Hepatic stellate cell (primary cell): ENCODE data around the gene ONECUT3.
"Not testable (repeated sequence)": the region's sequence is repeated elsewhere in the genome, so short reads cannot be mapped to it uniquely, and the experiment has no call there.

ENCODE experiments used
- DNase-seq: peaks from one replicate; pipeline ENCODE4 v3.0.0; 2011; ENCODE audit warnings: low spot score

Gene ONECUT3

DNA sequence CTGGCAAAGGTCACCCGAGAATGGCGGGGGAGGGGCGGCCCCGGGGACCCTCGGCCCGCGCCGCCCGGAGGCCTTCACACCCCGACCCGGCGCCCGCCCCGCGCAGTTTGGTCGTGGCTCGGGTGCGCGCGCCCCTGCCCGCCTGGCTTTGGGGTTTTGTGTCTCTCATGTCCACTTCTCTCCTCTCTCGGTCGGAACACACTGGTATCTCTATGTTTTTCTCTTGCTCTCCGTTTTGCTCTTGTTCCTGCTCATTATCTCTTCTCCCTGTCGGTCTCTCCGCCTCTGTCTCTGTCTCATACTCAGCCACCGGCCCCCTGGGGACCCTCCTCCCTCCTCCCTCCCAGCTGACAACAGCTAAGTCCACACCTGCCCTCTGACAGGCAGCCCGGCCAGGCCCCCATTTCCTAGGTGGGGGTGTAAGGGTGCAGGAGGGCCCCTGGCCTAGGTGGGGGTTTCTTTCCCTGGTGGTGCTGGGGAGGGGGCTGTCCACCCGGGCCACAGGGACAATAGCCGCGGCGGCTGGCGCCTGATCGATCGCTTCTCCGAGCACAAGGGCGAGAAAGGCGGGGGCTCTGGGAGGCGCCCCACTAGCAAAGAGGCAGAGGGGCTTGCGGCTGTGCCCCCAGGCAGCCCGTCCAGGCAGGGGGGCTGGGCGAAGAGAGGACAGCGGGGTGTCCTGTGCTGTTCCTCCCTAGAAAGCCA, 2.3 kb downstream of the ONECUT3 start:
- DNase-seq = no peak

DNA sequence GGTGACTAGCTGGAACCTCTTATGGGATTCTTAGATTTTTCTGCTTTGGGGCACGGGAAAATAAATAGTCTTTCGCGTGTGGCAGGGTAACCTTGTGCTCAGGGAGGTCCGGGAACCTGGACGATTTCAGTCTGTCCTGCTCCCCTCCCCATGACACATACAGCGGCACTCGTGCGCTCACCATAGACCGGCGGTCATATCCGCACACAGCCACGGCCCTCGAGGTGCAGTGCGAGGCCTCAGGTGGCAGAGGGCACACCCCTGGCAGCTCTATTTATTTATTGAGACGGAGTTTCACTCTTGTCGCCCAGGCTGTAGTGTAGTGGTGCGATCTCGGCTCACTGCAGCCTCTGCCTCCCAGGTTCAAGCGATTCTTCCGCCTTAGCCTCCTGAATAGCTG, 3.0 kb downstream of the ONECUT3 start:
- DNase-seq = no peak

DNA sequence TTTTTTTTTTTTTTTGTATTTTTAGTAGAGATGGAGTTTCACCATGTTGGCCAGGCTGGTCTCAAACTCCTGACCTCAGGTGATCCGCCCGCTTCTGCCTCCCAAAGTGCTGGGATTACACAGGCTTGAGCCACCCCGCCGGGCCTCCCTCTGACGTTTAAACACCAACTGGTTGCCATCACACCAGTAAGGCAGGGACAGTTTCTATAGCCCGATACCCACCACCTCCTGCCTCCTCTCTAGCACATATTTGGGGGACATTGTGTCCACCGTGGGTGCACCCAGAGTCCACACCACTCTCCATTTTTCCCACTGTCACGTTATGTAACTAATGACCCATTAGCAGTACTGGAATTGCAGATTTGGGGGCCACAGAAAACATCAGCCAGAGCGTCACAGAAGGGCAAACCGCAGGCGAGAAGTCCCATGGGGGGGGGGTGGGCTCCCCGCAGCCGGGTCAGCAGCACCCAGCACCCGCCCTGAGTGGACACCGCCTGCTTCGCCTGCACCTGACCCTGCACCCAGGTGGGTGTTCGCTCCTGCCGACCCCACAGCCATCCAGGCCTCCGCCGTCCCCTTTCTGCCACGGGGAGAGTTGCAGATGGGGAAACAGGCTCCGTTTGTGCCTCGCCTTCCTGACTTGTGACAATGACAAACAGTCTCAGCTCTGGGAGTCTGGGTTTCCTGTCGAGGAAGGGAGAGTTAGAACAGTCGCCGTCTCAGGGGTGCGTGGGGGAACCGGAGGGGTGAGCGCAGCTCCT, 3.6 kb downstream of the ONECUT3 start:
- no peak for DNase-seq

DNA sequence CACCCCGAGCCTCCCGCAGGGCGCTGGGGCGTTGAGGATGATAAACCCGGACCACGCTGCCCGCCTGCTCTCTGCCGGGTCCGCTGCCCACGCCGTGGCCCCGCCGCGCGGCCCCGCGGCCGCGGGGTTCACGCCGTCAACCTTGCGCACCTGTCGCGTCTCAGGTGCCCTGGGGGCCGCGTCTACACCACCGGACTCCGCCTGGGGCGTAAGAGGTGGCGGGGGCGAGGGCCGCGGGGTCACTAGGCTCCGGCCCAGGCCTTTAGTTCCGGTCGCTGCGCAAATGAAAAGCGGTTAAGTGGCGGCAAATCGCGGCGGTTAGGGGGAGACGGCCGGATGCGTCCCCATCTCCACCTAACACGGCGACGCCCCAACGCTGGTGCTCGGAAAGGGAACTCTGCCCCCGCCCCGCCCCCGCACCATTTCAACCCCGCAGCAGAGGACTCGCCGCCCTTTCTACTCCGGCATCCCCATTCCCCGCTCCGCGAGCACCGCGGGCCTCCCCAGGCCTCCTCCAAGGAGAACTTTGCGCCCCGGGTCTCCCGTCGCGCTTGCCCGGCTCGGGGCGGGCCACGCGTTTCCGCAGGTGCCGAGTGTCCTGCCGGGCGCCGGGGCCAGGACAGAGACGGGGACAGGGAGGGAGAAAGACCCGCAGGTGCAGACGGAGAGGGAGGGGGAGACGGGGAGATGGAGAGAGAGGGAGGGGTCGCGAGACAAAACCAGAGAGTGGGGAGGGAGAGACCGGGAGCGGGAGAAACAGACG, 4.3 kb downstream of the ONECUT3 start:
- no peak for DNase-seq

DNA sequence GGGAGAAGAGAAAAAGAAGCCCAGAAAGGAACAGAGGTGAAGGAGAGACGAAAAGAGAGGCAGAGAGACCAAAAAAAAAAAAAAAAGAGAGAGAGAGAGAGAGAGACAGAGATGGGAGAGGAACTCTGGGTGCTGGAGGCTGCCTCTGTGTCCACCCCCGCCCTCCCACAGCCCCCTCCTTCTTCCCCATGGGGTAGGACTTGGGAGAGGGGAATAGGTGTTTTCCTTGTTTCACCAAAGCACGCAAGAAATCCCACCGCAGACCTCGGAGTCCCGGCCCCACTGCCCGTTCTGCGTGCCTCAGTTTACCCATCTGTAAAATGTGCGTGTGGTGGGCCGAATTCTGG, 4.9 kb downstream of the ONECUT3 start:
- no peak for DNase-seq

DNA sequence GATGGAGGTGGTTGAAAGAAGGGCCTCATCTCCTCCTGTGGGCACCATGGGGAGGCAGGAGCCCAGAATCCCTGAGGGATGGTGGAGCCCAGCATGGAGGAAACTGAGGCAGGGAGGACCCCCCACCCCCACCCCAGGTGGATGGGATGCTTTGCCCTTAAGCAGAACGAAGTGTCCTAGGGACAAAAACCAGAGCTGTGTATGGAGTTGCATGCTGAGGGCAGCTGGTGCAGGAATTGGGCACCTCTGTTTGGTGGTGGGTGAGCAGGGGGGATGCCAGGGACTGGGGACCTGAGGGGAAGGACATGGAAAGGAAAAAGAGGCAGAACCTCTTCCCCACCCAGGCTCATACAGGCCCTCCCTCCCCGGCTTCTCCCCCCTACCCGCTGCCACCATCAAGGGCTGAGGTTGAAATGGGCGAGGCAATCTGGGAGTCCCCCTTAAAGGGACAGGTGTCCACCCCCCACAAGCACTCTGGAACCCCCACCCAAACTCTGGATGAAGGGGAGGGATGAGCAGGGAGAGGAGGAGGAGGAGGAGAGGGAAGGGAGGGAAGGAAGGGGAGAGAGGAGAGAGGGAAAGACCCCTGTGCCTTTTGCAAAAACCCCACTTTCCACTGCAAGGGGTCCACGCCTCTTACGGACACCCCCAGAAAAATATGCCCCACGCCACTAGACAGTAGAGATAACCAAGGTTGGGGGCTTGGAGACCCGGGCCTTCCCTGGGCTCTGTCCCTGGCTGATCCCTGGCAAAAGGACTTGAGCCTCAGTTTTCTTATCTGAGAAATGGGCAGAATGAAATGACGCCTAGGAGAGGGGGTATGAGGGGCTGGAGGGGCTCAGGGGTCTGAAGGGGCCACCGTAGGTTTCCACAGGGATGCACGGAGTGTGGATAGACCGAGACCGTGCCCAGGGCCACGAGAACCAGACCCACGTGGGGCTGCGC, 5.9 kb downstream of the ONECUT3 start:
- DNase-seq = no peak

DNA sequence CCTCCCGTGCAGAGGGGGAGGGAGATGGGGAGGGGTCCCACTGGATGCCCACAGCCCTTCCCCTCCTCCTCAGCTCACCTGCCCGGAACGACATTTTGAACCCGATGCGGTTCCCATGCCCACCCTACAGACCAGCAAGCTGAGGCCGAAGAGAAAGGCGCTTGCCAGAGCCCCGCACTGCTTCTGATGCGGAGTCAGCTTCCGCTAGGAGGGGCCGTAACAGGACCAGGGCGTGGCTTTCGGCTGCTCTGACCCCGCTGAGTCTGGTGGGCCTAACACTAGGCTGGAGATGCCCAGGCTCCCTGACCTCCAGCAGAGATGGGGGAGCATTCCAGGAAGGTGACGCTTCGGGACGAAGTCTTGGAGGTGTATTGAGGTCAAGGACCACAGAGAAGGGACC, 6.7 kb downstream of the ONECUT3 start:
- DNase-seq = no peak

DNA sequence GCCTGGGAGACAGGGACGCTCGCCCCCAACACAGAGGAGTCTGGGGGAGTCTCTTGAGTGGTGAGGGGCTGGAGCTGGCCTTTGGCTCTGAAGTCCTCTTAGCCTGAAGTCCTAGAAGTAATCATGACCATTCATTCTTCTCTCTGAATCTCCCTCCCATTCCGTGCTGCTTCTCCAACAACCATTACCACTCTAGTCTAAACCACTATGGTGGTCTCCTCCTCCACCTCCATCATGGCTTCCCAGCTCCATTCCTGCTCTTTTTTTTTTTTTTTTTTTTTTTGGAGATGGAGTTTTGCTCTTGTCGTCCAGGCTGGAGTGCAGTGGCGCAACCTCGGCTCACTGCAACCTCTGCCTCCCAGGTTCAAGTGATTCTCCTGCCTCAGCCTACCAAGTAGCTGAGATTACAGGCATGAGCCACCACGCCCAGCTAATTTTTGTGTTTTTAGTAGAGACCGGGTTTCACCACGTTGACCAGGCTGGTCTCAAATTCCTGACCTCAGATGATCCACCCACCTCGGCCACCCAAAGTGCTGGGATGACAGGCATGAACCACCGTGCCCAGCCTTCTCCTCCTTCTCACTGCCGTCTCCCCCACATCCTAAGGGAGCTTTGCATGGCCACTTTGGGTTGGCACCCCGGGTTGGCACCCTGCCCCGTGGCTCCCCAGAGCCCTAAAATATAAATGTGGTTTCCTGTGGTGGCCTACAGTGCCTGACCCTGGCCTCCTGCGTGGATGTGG, 7.7 kb downstream of the ONECUT3 start:
- DNase-seq = not testable (repeated sequence)

DNA sequence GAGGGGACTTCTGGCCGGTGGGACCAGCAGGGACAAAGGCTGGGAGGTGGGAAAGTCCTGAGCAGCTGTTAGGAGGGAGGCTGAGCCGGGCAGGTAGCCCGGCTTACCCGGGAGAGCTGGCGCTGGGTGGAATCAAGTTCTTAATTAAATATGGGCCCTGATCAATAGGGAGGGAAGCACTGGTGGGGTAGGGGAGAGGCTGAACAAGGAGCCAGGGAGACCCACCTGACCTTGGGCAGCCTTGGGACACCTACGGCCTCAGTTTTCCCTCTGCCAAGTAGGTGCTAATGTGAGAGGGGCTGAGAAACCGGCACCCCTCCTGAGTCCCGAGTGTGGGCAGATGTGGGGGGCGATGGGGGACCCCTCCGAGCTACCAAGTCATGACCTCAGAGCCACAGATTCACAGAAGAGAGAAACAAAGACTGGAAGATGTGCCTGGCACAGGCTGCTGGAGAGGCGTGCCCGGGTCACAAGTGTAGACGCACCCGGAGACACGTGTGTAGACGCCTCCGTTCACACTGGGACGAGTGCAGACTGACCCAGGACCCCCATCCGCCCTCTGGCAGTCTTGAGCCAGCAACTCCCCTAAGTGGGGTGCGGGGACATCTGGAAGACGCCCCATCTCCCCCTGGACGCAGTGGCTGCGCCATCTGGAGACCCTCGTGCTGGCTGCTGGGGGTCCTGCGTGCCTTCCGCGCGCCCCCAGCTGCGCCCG, 8.4 kb downstream of the ONECUT3 start:
- no peak for DNase-seq

DNA sequence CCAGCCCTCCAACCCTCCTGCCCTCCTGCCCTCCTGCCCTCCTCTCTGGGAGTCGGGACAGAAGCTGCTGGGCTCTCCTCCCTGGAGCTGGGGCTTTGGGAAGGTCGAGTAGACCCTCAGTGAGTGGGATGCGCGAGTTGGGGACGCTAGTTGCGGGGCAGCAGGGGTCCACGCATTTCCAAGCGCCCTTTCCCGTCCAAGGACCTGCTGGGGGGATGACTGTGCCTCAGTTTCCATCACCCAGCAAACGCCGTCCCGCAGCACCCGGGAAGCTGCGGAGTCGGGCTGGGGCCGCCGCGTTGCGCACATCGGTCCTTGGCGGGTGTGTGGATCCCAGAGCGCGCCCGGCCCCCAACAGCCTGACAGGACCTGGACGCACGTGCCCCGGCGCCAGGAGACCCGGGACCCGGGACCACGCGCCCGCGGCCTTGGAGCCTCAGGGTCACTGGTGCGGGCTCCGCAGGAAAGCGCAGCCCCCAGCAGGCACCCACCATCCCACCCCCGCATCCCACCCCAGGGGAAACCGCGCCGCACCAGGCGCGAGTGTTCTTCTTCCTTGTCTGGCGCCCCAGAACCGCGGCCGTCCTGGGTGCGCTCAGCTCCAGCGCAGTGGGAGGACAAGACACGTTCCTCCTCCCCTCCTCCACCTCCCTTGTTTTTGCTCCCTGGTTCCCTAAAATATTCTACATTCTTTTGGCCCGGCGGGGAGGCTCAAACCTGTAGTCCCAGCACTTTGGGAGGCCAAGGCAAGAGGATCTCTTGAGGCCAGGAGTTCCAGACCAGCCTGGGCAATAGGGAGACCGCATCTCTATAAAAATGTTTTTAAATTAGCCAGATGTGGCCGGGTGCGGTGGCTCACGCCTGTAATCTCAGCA, 9.2 kb downstream of the ONECUT3 start:
- DNase-seq = no peak

DNA sequence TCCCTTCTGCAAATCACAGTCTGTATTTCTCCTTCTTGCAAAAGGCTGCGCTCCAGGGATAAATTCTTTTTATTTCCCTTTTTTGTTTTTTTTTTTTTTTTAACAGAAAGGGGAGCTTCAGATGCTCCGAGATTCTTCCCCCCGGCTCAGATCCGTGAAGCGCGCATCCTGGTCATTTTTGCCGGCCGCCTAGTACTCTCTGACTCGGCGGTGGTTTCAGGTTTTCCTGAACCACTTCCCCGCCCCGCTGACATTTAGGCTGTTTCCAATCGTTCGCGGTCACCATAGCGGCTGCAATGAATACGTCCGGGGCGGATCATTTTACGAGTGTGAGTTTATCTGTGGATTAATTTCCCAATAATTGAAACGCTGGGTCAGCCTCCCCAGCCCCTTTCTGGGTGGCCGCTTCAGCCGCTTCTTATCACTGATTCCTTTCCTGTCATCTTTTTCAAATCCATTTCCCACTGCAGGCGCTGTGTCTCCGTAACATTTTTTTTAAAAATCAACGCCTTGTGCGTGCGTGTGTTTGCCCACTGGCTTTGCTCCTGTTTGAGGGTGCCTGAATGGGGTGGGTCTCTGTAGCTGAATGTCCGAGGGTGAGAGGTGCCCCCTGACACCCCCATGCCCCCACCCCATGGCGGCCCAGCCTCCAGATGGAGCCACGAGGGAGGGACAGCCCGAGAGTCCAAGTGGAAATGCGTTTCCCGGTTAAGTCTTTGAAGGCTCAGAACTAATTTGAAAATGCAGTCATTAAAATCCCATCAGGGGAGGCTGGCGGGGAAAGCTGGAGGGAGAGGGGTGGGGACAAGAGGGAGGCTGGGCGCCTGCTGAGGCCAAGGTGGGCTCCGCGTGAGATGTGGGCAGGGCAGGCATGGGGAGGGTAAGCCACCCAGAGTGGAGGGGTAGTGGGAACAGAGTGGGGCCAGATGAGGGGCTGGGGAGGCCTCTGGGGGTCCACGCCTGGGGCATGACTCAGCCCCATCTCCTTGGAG, 10.6 kb downstream of the ONECUT3 start:
- no peak for DNase-seq

DNA sequence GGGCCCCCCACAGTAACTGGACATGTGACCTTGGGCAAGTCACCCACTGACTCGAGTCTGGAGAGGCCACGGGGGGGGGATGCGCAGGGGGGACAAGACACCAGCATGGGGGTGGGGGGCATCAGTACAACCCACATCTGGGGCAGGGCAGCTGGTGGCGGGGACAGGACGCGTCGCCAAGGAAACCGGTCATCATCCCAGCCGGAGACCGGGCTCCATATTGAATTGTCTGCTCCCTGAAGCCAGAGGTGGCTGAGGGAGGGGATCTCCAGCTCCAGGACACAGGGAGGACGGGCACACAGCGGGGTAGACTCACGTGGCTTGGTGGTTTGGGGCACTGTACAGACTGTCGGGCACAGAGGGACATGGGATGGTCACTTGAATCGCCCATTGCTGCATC, 11.4 kb downstream of the ONECUT3 start:
- DNase-seq = no peak

DNA sequence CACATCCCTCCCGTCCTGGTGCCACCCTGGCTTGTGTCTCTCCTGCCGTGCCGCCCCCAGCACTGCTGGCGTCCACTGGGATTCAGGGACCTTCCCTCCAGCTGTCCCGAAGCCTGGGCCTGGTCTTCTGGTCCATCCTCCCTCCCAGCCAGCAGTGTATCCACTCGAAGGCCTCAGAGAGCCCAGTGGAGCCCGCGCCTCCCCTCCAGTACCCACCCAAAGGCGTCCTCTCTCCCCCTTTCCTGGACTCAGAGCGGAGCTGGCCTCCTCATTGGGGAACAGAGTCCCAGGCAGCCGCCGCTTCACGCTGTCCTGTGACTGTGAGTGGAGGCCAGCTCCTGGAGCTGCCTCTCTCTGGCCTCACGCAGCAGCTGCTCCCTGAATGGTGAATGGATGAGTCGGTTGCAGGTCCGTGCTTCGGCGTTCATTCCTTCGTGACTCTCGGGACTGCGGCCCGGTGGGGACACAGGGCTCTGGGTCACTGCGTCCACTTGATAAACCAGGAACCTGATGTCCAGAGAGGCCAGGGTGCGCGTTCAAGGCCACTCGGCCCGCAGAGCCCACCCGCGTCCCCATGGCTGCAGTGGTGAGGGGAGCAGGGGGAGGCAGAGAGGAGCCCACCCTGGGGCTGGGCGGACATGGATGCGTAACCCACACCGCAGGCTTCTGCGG, 12.1 kb downstream of the ONECUT3 start:
- no peak for DNase-seq

DNA sequence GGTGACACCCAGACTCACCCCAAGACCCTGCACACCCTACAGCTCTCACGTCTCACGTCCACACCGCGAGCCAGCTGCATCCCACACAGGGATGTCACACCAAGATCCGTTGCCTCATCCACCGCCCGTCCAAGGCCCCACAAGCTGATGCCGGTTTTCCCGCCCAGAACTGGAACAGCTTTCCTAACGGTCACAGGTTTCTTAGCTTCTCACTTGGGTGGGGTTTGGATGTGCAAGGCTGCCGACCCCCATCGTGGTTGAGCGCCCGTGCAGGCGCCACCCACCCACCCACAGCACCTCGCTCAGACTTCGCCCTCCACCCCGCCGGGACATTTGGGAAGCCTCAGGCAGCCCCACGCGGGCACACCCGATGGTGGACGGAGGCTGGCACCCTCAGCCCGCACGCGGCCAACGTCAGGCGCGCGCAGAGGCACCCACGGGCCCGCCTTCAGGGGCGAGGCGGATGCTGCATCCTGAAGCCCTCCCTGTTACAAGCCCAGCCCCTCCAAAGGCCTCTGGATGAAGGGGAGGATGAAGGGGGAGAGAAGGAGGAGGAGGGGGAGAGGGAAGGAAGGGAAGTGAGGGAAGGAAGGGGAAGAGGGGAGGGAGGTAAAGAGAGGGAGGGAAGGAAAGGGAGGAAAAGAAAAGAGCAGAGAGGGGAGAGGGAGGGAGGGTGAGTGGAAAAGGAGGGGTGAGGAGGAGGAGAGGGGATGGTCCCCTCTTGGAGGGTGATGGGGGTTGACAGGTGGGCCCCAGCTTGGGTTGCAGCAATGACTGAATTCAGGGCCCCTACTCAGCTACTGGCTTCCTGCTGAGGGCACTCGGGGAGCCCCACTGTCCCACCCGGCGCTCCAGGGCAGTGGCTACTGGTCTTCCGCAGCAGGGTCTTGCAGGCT, 12.8 kb downstream of the ONECUT3 start:
- no peak for DNase-seq

DNA sequence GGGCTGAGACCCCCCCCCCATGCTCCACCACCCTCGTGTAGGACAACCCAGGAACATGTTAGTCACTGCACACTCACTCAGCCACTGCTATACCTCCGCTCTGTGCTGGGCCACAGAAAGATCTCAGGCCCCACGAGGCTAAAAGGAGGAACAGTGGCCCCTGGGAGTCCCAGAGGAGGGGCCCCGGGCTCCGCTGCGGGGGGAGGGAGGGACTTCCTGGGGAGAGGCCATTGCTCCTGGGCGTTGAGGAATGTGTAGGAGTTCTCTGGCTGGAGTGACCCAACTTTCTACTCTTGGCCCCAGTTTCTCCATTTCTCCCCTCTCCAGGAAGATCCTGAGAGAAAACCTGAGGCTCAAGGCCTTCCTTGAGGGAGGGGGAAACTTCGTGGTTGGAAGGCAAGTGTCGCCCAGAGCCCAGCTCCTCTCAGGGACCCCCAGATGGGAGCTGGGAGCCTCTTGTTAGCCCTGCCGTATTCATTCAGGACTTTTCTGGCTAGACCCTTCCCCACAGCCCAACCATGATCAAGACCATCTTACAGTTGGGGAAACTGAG, 13.6 kb downstream of the ONECUT3 start:
- DNase-seq = no peak

DNA sequence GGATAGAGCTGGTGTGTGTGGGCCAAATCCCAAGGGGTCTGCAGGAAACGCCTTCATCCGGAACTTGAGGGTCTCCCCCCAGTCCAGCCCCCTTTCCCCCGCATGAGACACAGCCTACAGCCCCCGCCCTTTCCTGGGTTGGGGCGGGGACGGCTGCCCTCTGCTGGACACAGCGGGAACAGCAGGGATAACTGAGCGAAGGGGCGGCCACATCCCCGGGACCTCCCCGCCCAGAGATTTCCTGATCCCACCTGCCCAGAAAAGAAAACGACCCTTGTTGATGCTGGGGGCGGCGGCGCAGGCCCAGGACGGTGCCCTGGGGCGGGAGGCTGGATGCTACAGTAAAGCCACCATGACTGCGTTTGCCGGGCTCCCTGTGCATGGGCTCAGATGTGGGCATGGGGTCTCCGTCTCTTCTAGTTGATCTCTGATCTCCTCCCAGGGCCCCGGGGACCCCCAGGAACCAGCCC, 14.2 kb downstream of the ONECUT3 start:
- peak; percentile 86 for DNase-seq
